ENCODE results near the gene RASGRP3. TPM values are rescaled to one million over a fixed set of nuclear protein-coding genes. Genes with fewer than 3 reads are reported as not detected.

RASGRP3 gene
- total RNA-seq, 1 experiment from 2014 or later = 0.59 TPM

DNA sequence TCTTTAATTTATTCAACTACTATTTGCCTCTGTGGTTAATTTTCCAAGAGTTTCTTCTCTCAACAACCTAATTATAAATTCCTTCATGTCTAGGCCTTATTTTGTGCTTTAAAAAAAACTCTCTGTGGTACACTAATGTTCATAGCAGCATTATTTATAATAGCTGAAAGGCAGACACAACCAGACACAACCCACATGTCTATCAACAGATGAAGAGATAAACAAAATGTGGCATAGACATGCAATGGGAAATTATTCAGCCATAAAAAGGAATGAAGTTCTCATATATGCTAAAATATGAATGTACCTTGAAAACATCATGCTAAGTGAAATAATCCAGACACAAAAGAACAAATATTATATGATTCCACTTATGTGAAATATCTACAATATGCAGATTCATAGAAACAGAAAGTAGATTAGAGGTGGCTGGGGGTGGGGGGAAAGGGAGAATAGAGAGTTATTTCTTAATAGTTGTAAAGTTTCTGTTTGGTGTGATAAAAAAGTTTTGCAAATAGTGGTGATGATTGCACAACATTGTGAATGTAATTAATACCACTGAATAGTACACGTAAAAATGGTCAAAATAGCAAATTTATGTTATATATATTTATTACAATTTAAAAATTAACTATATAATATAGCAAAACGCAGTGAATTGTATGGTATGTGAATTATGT is 28.1 kb upstream of the RASGRP3 start:
- Histone ChIP-seq H2AFZ (ENCODE audit: low read depth, low read length, poor library complexity, severe bottlenecking) (no peak overlapping the region), H3K79me2 (ENCODE audit: insufficient read depth, low read length) (no peaks in the 10 kb centered on the region), H3K36me3 (ENCODE audit: control insufficient read depth in 1 of 2, insufficient read depth in 2 of 2, low read length in 2 of 2) (no peaks in the 10 kb centered on the region), H3K4me2 (ENCODE audit: low read length) (no peak overlapping the region), H3K9me3 (ENCODE audit: control insufficient read depth in 1 of 2, insufficient read depth in 1 of 2, low read depth in 1 of 2, low read length in 2 of 2) (no peaks in the 10 kb centered on the region), H3K27ac (ENCODE audit: low read depth, low read length) (no peak overlapping the region), H3K9ac (ENCODE audit: low read length) (no peak overlapping the region), H3K9me2 (ENCODE audit: insufficient read depth) (no peaks in the 10 kb centered on the region), H3K4me3 (replicated peaks in 1 of 2; ENCODE audit: low read depth in 1 of 2, low read length in 2 of 2) (no peak overlapping the region), H3K27me3 (ENCODE audit: insufficient read depth, low read length) (no peaks in the 10 kb centered on the region), H4K20me1 (ENCODE audit: insufficient read depth) (no peaks in the 10 kb centered on the region), H3K4me1 (ENCODE audit: control insufficient read depth in 1 of 2, insufficient read depth in 2 of 2, low read length in 2 of 2) (no peaks in the 10 kb centered on the region)
- intact Hi-C loops (cut with micrococcal nuclease) = no loop called here
- ChIA-PET RAD21 (ENCODE audit: low non-redundant PET in 1 of 2, low total read pairs in 2 of 2, uncharacterized antibody in 2 of 2, unreplicated experiment in 2 of 2) (no interaction called here), POLR2A (no interaction called here), CTCF (no interaction called here)
- ATAC-seq (no peak), DNase-seq (ENCODE audit: low read depth, low spot score) (no peak)
- no TSS peak for BruUV-seq (replicated peaks)
- TF ChIP-seq EGR1 (IDR thresholded peaks at IDR 0.05; ENCODE audit: low read depth) (no peak), POLR2AphosphoS5 (IDR thresholded peaks at IDR 0.05; ENCODE audit: low read depth, low read length) (no peak), SRF (IDR thresholded peaks at IDR 0.05; ENCODE audit: low read depth) (no peak), CBX3 (IDR thresholded peaks at IDR 0.05; ENCODE audit: low read depth) (no peak), CEBPB (IDR thresholded peaks at IDR 0.05; ENCODE audit: low read depth) (no peak)

DNA sequence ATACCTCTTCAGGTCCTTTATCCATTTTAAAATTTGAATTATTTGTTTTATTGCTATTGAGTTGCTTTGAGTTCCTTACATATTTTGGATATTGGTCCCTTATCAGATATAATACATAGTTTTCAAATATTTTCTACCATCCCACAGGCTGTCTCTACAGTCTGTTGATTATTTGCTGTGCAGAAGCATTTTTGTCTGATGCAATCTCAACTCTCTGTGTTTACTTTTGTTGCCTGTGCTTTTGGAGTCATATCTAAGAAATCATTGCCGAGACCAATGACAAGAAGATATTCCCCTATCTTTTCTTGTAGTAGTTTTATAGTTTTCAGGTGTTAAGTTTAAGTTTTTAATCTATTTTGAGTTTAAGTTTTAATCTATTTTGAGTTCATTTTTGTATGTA is 25.2 kb upstream of the RASGRP3 start:
- Histone ChIP-seq H3K79me2 (ENCODE audit: insufficient read depth, low read length) (no peaks in the 10 kb centered on the region), H4K20me1 (ENCODE audit: insufficient read depth) (no peaks in the 10 kb centered on the region), H3K4me1 (ENCODE audit: control insufficient read depth in 1 of 2, insufficient read depth in 2 of 2, low read length in 2 of 2) (no peaks in the 10 kb centered on the region), H3K9ac (ENCODE audit: low read length) (no peak overlapping the region), H2AFZ (ENCODE audit: low read depth, low read length, poor library complexity, severe bottlenecking) (no peak overlapping the region), H3K9me2 (ENCODE audit: insufficient read depth) (no peaks in the 10 kb centered on the region), H3K27ac (ENCODE audit: low read depth, low read length) (no peak overlapping the region), H3K9me3 (ENCODE audit: control insufficient read depth in 1 of 2, insufficient read depth in 1 of 2, low read depth in 1 of 2, low read length in 2 of 2) (no peaks in the 10 kb centered on the region), H3K4me2 (ENCODE audit: low read length) (no peak overlapping the region), H3K36me3 (ENCODE audit: control insufficient read depth in 1 of 2, insufficient read depth in 2 of 2, low read length in 2 of 2) (no peaks in the 10 kb centered on the region), H3K4me3 (replicated peaks in 1 of 2; ENCODE audit: low read depth in 1 of 2, low read length in 2 of 2) (no peak overlapping the region), H3K27me3 (ENCODE audit: insufficient read depth, low read length) (no peaks in the 10 kb centered on the region)
- ATAC-seq (no peak), DNase-seq (ENCODE audit: low read depth, low spot score) (no peak)
- POLR2A ChIA-PET = no interaction called here
- RAD21 ChIA-PET (ENCODE audit: low non-redundant PET in 1 of 2, low total read pairs in 2 of 2, uncharacterized antibody in 2 of 2, unreplicated experiment in 2 of 2) = no interaction called here
- intact Hi-C loops (cut with micrococcal nuclease) = no loop called here
- TF ChIP-seq POLR2A (IDR thresholded peaks at IDR 0.05; ENCODE audit: borderline replicate concordance, extremely low read depth, insufficient read depth, insufficient read length) = no peak
- no peak for TF ChIP-seq ELF1 (IDR thresholded peaks at IDR 0.05; ENCODE audit: borderline replicate concordance, low read depth)
- TF ChIP-seq, protein P1, sequence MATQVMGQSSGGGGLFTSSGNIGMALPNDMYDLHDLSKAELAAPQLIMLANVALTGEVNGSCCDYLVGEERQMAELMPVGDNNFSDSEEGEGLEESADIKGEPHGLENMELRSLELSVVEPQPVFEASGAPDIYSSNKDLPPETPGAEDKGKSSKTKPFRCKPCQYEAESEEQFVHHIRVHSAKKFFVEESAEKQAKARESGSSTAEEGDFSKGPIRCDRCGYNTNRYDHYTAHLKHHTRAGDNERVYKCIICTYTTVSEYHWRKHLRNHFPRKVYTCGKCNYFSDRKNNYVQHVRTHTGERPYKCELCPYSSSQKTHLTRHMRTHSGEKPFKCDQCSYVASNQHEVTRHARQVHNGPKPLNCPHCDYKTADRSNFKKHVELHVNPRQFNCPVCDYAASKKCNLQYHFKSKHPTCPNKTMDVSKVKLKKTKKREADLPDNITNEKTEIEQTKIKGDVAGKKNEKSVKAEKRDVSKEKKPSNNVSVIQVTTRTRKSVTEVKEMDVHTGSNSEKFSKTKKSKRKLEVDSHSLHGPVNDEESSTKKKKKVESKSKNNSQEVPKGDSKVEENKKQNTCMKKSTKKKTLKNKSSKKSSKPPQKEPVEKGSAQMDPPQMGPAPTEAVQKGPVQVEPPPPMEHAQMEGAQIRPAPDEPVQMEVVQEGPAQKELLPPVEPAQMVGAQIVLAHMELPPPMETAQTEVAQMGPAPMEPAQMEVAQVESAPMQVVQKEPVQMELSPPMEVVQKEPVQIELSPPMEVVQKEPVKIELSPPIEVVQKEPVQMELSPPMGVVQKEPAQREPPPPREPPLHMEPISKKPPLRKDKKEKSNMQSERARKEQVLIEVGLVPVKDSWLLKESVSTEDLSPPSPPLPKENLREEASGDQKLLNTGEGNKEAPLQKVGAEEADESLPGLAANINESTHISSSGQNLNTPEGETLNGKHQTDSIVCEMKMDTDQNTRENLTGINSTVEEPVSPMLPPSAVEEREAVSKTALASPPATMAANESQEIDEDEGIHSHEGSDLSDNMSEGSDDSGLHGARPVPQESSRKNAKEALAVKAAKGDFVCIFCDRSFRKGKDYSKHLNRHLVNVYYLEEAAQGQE (IDR thresholded peaks at IDR 0.05; ENCODE audit: low read depth) = no peak
- TF ChIP-seq POLR2AphosphoS5 (IDR thresholded peaks at IDR 0.05; ENCODE audit: low read depth, low read length) = no peak
- TF ChIP-seq YY1 (IDR thresholded peaks at IDR 0.05; ENCODE audit: extremely low read depth, insufficient replicate concordance, low read depth, low read length) = no peak
- TF ChIP-seq TCF7L2 (IDR thresholded peaks at IDR 0.05; ENCODE audit: borderline replicate concordance, extremely low read depth, insufficient read depth, insufficient read length) = no peak
- no peak for TF ChIP-seq ZFX (IDR thresholded peaks at IDR 0.05)
- TF ChIP-seq FOSL1 (IDR thresholded peaks at IDR 0.05; ENCODE audit: low read depth) = no peak
- TF ChIP-seq, protein P2, sequence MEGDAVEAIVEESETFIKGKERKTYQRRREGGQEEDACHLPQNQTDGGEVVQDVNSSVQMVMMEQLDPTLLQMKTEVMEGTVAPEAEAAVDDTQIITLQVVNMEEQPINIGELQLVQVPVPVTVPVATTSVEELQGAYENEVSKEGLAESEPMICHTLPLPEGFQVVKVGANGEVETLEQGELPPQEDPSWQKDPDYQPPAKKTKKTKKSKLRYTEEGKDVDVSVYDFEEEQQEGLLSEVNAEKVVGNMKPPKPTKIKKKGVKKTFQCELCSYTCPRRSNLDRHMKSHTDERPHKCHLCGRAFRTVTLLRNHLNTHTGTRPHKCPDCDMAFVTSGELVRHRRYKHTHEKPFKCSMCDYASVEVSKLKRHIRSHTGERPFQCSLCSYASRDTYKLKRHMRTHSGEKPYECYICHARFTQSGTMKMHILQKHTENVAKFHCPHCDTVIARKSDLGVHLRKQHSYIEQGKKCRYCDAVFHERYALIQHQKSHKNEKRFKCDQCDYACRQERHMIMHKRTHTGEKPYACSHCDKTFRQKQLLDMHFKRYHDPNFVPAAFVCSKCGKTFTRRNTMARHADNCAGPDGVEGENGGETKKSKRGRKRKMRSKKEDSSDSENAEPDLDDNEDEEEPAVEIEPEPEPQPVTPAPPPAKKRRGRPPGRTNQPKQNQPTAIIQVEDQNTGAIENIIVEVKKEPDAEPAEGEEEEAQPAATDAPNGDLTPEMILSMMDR (IDR thresholded peaks at IDR 0.05 in 2 of 3, conservative IDR thresholded peaks at IDR 0.05 in 1 of 3; ENCODE audit: borderline replicate concordance in 1 of 3, insufficient read depth in 1 of 3, low read depth in 2 of 3, low read length in 2 of 3) = no peak
- TF ChIP-seq CBX3 (IDR thresholded peaks at IDR 0.05; ENCODE audit: low read depth) = no peak
- TF ChIP-seq ZNF274 (IDR thresholded peaks at IDR 0.05; ENCODE audit: low read depth, low read length) = no peak
- no peak for TF ChIP-seq SRF (IDR thresholded peaks at IDR 0.05; ENCODE audit: low read depth)
- TF ChIP-seq, protein P3, sequence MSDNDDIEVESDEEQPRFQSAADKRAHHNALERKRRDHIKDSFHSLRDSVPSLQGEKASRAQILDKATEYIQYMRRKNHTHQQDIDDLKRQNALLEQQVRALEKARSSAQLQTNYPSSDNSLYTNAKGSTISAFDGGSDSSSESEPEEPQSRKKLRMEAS (IDR thresholded peaks at IDR 0.05) = no peak
- BruUV-seq (replicated peaks) = no TSS peak
- CTCF ChIA-PET = no interaction called here

All from HCT116 (cell line).